Astrocyte of the hippocampus (primary cell): Measurements from ENCODE around the gene INPP4A.

ENCODE experiments used
- DNase-seq: peaks from one replicate; pipeline ENCODE4 v3.0.0; 2011; ENCODE audit warnings: low read depth, low spot score

The INPP4A gene

GRCh38 chr2:98436734-98437133 is 7.9 kb upstream of the INPP4A start:
- no peak for DNase-seq

GRCh38 chr2:98438190-98439133 is 6.2 kb upstream of the INPP4A start:
- no peak for DNase-seq

GRCh38 chr2:98441706-98442450 is 2.8 kb upstream of the INPP4A start:
- no peak for DNase-seq

GRCh38 chr2:98442488-98442887 is 2.2 kb upstream of the INPP4A start:
- DNase-seq, result no peak

GRCh38 chr2:98445177-98445682 is 572 bp downstream of the INPP4A start:
- no peak for DNase-seq

- no peak for DNase-seq
Measured at GRCh38 chr2:98445683-98446581, 1.3 kb downstream of the INPP4A start.

- no peak for DNase-seq
Measured at GRCh38 chr2:98446850-98447249, 2.2 kb downstream of the INPP4A start.

GRCh38 chr2:98448441-98449145 is 3.9 kb downstream of the INPP4A start:
- no peak for DNase-seq

GRCh38 chr2:98452396-98453027 is 7.9 kb downstream of the INPP4A start:
- no peak for DNase-seq

GRCh38 chr2:98453083-98453482 is 8.4 kb downstream of the INPP4A start:
- DNase-seq, result no peak

- no peak for DNase-seq
Measured at GRCh38 chr2:98453531-98453930, 8.9 kb downstream of the INPP4A start.

- no peak for DNase-seq
Measured at GRCh38 chr2:98454073-98454472, 9.4 kb downstream of the INPP4A start.

GRCh38 chr2:98454500-98455235 is 10.0 kb downstream of the INPP4A start:
- no peak for DNase-seq

GRCh38 chr2:98455494-98455976 is 10.9 kb downstream of the INPP4A start:
- no peak for DNase-seq

- DNase-seq, result peak; percentile 71
Measured at GRCh38 chr2:98457045-98457696, 12.5 kb downstream of the INPP4A start.

- no peak for DNase-seq
Measured at GRCh38 chr2:98458207-98458606, 13.5 kb downstream of the INPP4A start.

GRCh38 chr2:98458667-98459380 is 14.2 kb downstream of the INPP4A start:
- DNase-seq, result no peak

GRCh38 chr2:98459496-98460175 is 15.0 kb downstream of the INPP4A start:
- no peak for DNase-seq
